ENCODE measurements around the gene ZBTB38.
A peak's percentile ranks its signal among the peaks of the same experiment; 100 is the strongest.

The ZBTB38 gene

DNA sequence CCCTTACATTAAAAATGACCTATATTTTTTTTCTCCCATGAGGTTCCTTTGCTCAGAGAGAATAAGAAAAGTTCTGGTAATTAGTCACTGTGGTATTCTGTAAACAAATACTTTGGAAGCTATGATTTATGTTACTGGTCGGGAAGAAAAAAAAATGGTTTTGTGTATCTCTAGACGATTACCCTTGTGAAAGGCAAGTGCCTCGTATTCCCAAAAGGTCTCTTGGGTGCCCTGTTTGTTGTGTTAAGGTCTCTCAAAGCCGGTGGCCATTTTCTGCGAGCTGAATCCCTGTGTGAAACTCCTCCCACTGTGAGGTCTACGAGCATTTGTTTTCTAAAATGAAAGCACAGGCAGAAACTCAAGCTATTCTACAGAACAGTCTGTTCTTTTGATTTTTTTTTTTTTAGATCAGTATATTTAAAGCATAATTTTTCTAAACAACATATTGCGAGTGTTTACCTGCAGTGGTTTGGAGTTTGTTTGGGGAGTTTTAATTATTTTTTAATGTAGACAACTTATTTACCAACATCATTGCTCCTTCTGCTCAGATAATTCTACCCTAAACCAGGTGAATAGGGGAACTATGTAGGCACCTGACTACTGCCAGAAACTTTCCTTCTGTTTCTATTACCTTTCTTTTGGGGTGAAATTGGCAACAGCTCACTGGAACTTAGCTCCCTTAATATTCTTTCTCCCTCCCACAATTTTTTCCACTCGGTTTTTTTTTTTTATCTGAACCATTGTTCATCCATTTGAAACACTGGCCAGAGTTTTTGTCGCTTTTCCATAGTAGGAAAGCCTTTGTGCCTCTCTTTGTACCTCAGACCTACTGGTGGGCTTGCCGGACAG, 44.0 kb downstream of the ZBTB38 start:
- Mint-ChIP-seq H3K4me1 (peaks cover 80% of the 10 kb centered on the region), H3K4me3 (peak overlapping the region; percentile 61)

DNA sequence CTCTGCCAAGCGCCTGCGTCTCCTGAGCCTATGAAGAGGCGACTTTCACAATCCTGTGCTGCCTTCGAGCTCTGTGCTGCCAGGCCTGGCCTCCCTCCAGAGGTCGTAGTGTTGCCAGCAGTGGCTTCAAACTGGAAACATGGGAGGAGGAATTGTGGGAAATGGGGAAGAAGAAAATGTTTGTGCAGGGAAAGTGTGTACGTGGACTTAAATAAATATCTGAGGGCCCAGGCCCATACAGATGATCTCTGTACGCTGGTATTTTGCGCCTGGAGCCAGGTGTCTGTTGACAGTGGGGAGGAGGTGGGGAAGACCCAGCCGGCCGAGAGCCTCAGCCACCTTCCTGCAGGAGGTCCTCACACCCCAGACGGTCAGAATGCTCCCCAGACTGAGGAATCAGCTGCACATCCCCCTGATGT, 44.6 kb downstream of the ZBTB38 start:
- peaks cover 41% of the 10 kb centered on the region for H3K36me3 Mint-ChIP-seq (ENCODE audit: low read depth)
- H3K4me1 Mint-ChIP-seq, result peaks cover 84% of the 10 kb centered on the region
- no peak overlapping the region for H3K4me3 Mint-ChIP-seq
- DNase-seq, result no peak
- H3K9me3 Mint-ChIP-seq, result no peaks in the 10 kb centered on the region
- H3K27me3 Mint-ChIP-seq (ENCODE audit: low read depth, poor library complexity), result no peaks in the 10 kb centered on the region
- H3K27ac Mint-ChIP-seq, result peak overlapping the region; percentile 57
- TF ChIP-seq, protein P1, sequence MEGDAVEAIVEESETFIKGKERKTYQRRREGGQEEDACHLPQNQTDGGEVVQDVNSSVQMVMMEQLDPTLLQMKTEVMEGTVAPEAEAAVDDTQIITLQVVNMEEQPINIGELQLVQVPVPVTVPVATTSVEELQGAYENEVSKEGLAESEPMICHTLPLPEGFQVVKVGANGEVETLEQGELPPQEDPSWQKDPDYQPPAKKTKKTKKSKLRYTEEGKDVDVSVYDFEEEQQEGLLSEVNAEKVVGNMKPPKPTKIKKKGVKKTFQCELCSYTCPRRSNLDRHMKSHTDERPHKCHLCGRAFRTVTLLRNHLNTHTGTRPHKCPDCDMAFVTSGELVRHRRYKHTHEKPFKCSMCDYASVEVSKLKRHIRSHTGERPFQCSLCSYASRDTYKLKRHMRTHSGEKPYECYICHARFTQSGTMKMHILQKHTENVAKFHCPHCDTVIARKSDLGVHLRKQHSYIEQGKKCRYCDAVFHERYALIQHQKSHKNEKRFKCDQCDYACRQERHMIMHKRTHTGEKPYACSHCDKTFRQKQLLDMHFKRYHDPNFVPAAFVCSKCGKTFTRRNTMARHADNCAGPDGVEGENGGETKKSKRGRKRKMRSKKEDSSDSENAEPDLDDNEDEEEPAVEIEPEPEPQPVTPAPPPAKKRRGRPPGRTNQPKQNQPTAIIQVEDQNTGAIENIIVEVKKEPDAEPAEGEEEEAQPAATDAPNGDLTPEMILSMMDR (IDR thresholded peaks at IDR 0.05), result no peak

More for the DNA sequence above, 44.0 kb downstream of the ZBTB38 start:
- peaks cover 37% of the 10 kb centered on the region for H3K36me3 Mint-ChIP-seq (ENCODE audit: low read depth)
- H3K9me3 Mint-ChIP-seq, result no peaks in the 10 kb centered on the region
- H3K27me3 Mint-ChIP-seq (ENCODE audit: low read depth, poor library complexity), result no peaks in the 10 kb centered on the region
- DNase-seq, result no peak
- H3K27ac Mint-ChIP-seq, result peak overlapping the region; percentile 95
- TF ChIP-seq, protein P1 (IDR thresholded peaks at IDR 0.05), result no peak

DNA sequence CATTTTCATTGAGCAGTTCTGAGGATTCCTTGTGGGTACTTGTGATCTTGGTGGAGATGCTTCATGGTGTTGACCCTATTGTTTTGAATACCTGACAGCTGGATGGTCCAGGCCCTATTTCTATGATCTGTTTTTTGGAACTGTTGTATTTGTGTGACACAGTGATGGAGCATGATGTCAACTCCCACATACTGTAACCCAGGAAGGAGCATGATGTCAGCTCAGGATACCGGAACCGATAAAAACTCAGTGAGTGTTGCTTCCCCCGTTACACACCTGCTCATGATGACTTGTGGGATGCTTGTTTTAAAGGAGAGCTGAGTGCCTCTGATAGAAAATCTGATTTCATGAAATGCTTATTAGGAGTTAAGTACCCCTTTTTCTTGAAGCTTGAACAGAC, 45.1 kb downstream of the ZBTB38 start:
- peak overlapping the region; percentile 35 for H3K4me3 Mint-ChIP-seq
- DNase-seq, result no peak
- TF ChIP-seq, protein P1 (IDR thresholded peaks at IDR 0.05), result no peak
- H3K4me1 Mint-ChIP-seq, result peaks cover 84% of the 10 kb centered on the region
- peaks cover 40% of the 10 kb centered on the region for H3K36me3 Mint-ChIP-seq (ENCODE audit: low read depth)
- H3K27me3 Mint-ChIP-seq (ENCODE audit: low read depth, poor library complexity), result no peaks in the 10 kb centered on the region
- H3K27ac Mint-ChIP-seq, result no peak overlapping the region
- peaks cover 3% of the 10 kb centered on the region for H3K9me3 Mint-ChIP-seq

DNA sequence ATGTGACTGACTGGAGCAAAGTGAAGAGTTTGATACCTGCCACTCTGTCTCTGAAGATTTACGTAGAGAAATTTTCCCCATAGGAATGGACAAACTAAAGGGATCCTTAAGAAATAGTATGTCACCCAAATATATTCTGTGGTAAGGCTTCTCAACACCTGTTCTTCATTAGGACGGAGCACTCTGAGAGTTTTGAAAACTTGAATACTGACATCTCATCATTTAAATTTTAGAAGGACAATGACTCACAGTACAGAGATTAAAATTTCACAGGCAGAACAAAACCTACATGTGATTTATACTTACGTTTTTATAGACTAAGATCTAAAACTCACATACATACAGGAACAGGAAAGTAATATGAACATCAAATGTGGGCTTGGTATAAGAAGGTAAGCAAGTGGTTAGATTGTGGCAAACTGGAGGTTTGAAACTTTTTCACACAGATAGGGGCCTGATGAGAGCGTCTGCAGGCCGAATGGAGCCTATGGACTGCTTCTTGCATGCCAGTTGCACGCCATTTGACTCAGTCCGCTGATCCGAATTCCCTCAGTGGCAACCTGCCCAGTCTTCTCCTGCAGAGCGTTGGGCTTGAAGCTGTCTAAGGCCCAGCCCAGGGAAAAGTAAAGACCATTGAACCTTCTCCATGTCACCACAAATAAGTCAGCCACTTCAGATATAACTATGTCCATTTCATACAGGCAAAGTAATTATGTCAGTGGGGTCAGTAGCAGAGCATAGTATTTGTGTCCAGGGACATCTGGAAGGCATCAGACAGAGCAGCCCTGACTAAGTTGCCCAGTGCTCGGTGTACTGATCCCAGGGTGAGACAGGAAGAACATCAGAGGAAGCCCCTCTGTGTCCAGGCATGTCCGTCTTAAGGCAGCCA, 45.7 kb downstream of the ZBTB38 start:
- peak overlapping the region; percentile 35 for H3K4me3 Mint-ChIP-seq
- H3K27ac Mint-ChIP-seq, result no peak overlapping the region
- peaks cover 87% of the 10 kb centered on the region for H3K4me1 Mint-ChIP-seq
- TF ChIP-seq, protein P1 (IDR thresholded peaks at IDR 0.05), result no peak
- no peaks in the 10 kb centered on the region for H3K27me3 Mint-ChIP-seq (ENCODE audit: low read depth, poor library complexity)
- DNase-seq, result no peak
- H3K36me3 Mint-ChIP-seq (ENCODE audit: low read depth), result peaks cover 43% of the 10 kb centered on the region
- peaks cover 7% of the 10 kb centered on the region for H3K9me3 Mint-ChIP-seq

DNA sequence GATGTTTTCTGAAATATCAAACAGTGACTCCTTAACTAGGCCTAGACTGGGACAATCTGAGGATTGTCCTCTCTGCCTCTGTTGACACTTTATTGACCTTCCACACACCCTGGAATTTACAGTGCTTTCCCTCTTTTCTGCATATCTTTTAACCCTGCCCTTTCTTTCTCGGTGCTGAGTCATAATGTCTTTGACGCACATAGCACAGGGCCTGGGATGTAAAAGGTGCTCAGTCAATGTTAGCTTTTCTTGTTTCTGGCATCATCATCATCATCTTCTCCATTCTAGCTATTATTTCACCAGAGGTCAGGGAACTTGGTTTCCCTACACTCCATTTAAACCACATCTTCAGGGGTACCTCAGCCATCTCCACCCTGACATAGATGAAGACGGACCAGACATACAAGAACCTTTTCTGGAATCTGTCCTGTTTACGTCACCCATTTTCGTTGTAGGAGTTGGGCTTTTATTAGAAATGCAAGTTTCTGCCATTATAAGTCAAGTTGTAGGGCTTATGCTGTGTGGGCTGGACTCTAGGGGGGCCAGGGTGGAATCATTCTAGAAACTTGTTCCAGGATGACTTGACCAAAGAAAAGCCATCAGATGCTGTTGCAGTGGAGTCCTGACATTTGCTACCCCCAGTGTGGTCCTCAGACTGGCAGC, 46.6 kb downstream of the ZBTB38 start:
- Mint-ChIP-seq H3K4me3 (no peak overlapping the region), H3K27ac (no peak overlapping the region), H3K9me3 (peaks cover 8% of the 10 kb centered on the region), H3K4me1 (peaks cover 82% of the 10 kb centered on the region), H3K27me3 (ENCODE audit: low read depth, poor library complexity) (no peaks in the 10 kb centered on the region), H3K36me3 (ENCODE audit: low read depth) (peaks cover 52% of the 10 kb centered on the region)
- no peak for DNase-seq
- TF ChIP-seq, protein P1 (IDR thresholded peaks at IDR 0.05), result no peak

Measured in nephron progenitor cell (in vitro differentiated cells).